Activated T-cell treated with anti-CD3 and anti-CD28 coated beads, Interleukin-2, amount 50 U/mL, for 1 hour (primary cell): ENCODE measurements around the gene PLEKHA1.
A peak's percentile ranks its signal among the peaks of the same experiment; 100 is the strongest.

Experiments
- DNase-seq: peaks from one replicate; pipeline ENCODE4 v3.0.0-alpha.2; 2020

PLEKHA1 gene

DNA sequence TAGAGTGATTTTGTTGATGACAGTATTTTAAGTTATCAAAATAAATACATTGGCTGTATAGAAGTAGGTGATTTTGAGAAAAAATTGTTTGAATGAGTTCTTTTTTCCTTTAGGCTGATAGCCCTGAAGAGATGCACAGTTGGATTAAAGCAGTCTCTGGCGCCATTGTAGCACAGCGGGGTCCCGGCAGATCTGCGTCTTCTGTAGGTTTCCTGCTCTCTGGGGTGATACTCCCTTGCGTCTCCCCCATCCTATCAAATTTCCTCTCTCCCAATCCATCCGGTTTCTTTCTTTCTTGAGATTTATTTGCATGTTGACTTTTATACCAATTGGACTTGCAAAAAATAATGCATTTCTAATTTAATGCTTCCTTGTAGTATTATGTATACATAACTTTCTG, 52.3 kb downstream of the PLEKHA1 start:
- DNase-seq: no peak

DNA sequence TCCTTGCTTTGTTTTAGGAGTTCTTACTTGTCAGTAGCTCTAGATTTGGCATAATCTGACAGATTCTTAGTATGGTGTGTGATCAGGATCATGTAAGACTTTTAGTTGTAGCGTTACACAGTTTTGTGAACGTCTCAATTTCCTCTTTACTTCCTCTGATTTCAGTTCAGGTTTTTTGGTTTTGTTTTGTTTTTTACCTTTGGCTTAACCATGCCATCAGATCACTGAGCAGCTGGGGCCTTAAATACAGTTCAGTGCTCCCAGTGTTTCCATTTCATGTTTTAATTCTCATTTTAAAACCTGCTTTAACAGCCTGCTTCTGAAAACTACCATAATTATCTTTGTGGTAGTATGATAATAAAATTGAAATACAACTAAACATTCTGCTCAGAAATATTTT, 52.8 kb downstream of the PLEKHA1 start:
- no peak for DNase-seq

DNA sequence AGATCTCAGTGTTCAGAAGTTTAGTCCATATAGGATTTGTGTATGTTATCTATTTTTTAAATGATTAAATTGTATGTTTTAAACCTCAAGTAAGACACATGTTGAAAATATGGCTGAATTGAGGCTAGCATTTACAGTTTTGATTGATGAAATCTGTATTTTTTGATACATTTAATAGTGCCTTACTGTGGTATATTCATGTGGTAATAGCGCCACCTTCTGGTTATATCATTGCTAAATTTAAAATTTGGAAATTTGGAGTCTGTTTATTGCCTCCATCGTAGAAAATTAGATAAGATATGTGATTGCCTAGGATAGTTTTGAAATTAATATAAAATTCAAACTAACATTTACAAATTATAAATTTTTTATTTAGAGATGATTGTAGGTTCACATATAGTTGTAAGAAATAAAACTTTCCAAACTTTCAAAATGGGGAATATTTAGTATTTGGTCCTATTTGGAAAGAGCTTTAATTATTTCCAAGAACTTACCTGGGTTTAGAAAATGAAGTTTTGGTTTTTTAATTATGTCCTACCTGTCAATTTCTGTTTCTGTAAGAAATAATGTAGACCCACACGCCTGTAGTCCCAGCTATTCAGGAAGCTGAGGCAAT, 60.8 kb downstream of the PLEKHA1 start:
- no peak for DNase-seq

DNA sequence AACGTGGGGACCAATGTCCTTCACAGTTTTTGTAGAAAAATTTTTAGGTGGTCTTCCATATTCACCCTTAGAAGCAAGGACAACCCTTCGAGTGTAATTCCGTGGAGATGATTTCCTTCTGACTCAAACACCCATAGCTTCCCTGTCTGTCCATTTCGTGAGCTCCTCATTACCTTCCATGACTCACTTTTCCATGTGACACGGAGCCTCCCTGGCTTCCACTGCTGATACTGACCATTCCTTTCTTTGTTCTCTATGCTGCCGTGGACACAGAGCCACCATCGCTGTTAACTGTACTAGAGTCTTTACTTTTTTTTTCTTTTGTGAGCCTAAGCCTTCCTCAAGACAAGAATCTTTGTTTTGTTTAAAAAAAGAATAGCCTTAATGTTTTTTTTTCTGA, 67.5 kb downstream of the PLEKHA1 start:
- no peak for DNase-seq

DNA sequence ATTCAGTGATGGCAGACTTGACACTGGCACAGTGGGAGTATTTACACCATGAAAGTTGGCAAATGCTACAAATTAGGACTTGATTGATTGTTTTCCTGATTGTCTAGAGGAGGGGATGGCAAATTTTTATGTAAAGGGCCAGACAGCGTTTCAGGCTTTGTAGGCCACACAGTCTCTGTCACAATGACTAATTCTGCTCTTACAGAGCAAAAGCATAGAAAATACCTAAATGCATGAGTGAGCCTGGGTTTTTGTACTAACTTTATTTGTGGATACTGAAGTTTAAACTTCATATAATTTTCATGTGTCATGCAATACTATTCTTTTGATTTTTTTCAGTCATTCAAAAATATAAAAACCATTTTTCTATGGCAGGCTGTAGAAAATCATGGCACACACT, 71.0 kb downstream of the PLEKHA1 start:
- DNase-seq: no peak

DNA sequence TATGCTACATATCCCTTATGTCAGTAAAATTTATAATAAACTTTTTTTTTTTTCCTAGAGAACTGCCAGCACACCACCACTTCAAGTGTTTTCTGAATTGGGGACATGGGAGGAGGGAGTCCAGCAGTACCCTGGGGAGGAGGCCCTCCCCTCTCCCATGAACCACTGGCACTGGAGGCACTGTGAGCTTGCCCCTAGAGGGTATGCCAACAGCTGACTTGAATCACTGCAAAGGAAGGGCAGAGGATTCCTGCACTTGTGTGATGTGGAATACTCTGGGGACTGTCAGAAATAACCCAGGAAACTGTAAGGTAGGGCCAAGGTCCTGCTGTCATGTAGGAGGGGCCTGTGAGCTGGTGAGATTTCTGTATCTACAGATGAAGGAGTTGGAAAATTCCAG, 71.4 kb downstream of the PLEKHA1 start:
- no peak for DNase-seq

GRCh38 chr10:122446668-122447423, 72.3 kb downstream of the PLEKHA1 start:
- DNase-seq: no peak

- DNase-seq: no peak
Measured at GRCh38 chr10:122448600-122448999, 74.1 kb downstream of the PLEKHA1 start.

DNA sequence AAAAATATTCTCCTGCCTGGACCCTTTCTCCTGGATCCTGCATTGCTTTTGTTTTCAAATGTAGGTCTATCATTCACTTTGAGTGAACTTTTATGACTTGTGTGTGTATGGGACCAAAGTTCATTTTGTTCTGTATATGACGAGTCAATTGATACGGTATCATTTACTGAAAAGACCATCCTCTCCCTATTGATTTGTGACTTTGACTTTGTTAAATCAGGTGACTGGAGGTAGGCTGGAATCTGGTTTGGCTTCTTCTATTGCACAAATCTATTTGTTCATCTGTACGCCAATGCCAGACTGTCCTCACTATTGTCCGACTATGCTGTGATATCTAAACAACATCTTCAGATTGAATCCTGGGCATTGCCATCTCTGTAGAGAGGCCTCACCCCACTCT, 74.6 kb downstream of the PLEKHA1 start:
- DNase-seq: no peak

DNA sequence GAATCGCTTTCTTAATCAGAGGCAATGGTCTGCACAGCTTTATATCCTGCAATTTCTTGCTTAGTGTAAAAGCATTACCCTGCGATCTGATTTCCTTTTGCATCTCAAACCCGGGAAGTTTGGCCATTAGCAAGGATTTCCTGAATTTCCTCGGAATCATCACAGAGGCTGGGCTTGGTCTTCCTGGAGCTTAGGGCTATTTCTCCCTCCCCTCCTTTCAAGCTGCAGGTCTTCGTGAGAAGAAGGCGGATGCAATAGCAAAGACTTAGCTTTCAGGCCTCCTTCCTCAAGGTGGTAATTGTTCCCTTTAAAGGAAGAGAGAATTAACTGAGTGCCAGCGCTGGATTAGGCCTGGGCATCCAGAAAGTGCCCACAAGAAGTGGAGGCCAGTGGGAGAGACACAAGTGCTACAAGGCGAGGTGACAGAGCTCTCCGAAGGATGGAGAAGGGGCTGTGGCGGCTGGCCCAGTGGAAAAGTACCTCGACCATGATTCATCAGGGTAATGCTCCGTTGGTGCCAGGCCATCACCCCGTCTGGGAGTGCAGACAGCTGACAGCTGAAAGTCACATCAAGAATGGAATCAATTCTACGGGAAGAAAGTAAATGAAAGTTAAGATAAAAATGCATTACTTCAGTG, 76.0 kb downstream of the PLEKHA1 start:
- DNase-seq: no peak

DNA sequence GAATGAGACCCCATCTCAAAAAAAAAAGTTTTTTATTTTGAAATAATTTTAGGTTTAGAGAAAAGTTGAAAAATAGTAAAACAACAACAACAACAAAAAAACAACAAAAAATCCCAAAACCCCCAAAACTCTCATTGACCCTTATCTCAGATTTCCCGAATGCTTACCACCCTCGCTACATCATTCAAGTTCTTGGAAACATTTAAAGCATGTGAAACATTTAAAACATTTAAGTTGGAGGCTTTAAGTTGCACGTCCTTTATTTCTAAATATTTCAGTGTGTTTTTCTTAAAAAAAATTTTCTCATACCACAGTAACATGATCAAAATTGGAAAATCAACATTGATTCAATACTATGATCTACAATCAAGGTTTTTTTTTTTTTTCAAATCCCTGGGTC, 79.6 kb downstream of the PLEKHA1 start:
- DNase-seq: no peak

DNA sequence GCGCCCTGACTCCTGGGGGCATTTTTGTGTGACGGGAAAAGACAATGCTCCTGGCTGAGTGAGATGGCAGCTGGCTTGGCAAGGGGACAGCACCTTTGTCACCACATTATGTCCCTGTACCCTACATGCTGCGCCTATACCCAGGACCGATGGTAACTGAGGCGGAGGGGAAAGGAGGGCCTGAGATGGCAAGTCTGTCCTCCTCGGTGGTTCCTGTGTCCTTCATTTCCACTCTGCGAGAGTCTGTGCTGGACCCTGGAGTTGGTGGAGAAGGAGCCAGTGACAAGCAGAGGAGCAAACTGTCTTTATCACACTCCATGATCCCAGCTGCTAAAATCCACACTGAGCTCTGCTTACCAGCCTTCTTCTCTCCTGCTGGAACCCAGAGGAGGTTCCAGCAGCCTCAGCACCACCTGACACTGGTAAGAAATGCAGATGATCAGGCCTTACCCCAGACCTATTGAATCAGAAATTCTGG, 80.1 kb downstream of the PLEKHA1 start, which contains the start of gene ARMS2:
Gene ARMS2 (plus strand): TSS at position 51 of the 478 bp plus-strand sequence. CDS start 75 bp downstream, at position 126.
- no peak for DNase-seq

DNA sequence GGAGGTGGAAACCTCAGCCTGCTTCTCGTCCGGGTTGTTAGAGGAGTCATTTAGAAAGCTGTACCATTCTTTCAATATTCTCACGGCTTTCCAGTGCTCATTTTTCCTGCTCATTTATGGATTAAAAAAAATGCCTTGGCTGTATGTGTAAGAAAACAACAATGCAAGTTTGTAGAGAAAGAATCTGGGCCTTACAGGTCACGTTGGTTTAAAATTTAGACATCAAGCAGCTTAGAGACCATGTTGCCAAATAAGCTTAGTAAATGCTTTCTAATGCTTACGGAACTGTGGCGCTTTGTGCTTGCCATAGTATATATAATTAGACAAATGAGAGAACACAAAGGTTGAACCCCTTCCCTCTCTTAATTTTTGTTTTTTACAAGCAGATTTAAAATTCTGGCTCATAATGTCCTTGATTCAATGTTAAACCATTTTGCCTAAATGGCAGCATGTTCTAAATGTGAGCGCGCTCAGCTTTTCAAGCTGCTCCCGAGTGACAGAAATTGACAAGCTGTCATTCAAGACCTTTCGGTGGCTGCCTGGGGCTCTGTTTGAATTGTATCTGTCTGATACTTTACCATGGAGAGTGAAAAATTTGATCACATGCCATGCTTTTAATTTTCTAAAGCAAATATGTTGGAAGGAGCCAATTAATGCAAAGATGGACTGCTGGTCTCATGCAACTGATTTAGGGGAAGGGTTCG, 81.0 kb downstream of the PLEKHA1 start:
- no peak for DNase-seq

DNA sequence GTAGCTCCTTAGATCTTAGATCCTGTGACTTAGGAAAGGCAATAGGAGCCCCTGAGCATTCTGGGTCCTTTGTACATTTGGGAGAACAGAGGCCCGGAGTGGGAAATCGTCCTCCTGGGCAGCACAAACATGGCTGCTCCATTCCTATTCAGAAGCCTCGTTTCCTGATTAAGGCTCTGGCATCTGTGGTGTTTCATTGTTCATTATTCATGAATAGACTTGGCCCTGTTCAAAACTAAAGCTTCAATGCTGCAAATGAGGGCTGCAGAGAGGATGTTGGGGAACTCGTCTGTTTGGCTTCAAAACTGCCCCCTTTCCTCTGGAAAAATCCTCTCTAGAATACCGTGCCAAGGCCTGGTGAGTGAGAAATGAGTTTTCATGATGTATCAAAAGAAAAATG, 83.4 kb downstream of the PLEKHA1 start:
- DNase-seq: no peak

GRCh38 chr10:122458693-122459092, 84.2 kb downstream of the PLEKHA1 start:
- DNase-seq: no peak

DNA sequence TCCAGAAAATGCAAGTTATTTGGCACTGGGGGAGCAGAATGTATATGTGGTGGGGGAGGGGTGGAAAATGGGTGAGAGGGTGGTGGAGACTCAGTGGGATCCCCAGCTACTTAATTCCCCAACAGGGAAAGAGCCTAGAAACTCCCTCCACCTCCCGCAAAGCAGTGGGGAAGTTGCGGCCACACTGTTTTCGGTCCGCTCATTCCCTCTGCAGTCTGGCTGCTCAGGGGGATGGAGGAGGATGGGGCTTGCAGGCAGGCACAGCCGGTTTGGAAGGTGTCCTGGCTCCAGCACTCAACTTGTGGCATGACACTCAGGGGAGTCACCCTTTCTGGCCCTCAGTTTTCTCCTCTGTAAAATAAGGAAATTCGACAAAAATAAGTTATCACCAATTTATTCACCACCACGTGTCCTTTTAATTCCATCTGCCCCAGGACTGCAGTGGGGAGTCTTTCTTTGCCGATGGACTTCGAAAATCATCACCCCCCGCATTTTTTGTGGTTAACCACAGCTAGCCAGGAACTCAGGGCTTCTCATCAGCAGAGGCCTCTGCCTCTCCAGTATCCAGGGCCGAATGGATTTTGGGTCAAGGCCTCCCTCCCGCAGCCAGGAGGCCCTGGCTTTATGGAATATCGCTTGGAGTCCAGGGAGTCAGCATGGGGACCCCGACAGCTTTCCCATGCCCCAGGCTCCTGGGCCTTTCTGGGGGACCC, 85.2 kb downstream of the PLEKHA1 start:
- DNase-seq: no peak

DNA sequence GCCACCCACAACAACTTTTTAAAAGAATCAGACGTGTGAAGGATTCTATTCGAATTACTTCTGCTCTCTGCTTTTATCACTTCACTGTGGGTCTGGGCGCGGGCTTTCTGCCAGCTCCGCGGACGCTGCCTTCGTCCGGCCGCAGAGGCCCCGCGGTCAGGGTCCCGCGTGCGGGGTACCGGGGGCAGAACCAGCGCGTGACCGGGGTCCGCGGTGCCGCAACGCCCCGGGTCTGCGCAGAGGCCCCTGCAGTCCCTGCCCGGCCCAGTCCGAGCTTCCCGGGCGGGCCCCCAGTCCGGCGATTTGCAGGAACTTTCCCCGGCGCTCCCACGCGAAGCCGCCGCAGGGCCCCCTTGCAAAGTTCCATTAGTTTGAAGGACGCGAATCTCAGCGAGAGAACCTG, 86.4 kb downstream of the PLEKHA1 start:
- no peak for DNase-seq

- DNase-seq: no peak
Measured at GRCh38 chr10:122461367-122461728, 86.8 kb downstream of the PLEKHA1 start, which contains the start of gene HTRA1. HTRA1 (plus strand) TSS chr10:122461553; CDS start chr10:122461653, 100 bp downstream.

DNA sequence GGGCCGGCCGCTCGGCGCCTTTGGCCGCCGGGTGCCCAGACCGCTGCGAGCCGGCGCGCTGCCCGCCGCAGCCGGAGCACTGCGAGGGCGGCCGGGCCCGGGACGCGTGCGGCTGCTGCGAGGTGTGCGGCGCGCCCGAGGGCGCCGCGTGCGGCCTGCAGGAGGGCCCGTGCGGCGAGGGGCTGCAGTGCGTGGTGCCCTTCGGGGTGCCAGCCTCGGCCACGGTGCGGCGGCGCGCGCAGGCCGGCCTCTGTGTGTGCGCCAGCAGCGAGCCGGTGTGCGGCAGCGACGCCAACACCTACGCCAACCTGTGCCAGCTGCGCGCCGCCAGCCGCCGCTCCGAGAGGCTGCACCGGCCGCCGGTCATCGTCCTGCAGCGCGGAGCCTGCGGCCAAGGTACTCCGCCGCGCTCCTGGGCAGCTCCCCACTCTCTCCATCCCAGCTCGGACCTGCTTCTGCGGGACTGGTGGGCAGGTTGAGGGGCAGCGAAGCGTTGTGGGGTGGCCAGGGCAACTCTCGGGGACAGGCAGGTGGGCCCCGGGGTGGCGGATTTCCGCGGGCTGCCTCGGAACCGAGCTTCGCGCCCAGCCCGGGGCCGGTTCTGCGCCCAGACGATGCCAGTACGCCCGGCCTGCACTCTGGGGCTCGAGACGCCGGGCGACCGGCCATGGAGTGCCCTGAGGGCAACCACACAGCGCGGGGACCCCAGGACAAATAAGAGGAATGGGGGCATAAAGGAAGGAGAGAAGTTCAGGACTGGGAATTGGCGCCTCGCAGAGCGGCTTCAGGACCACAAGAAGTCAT, 87.4 kb downstream of the PLEKHA1 start:
- DNase-seq: peak; percentile 22

- DNase-seq: no peak
Measured at GRCh38 chr10:122462533-122463465, 88.3 kb downstream of the PLEKHA1 start.
